Liver (tissue), 3 donors: ENCODE measurements around the gene SCAI.

Experiments used
- EGR1 ChIP-seq, 2 donors: IDR thresholded peaks; 2 replicates each; pipeline ENCODE4 v1.6.1; 2016 to 2018; ENCODE audit warnings: antibody characterized with exemption in 2 of 2, low read depth in 2 of 2
- HNF4A ChIP-seq, 2 donors: conservative IDR thresholded peaks; 2 replicates each; pipeline ENCODE4 v1.6.1; 2016; ENCODE audit warnings: antibody characterized with exemption in 2 of 2, mild to moderate bottlenecking in 2 of 2
- HNF4G ChIP-seq: IDR thresholded peaks from 2 replicates; pipeline ENCODE4 v1.6.1; 2016; ENCODE audit warnings: antibody characterized with exemption
- MAX ChIP-seq: IDR thresholded peaks from 2 replicates; pipeline ENCODE4 v1.6.1; 2016; ENCODE audit warnings: antibody characterized with exemption
- REST ChIP-seq: IDR thresholded peaks from 2 replicates; pipeline ENCODE4 v1.6.1; 2016; ENCODE audit warnings: antibody characterized with exemption, mild to moderate bottlenecking
- SP1 ChIP-seq: IDR thresholded peaks from 2 replicates; pipeline ENCODE4 v1.6.1; 2018; ENCODE audit warnings: antibody characterized with exemption, mild to moderate bottlenecking
- TAF1 ChIP-seq: conservative IDR thresholded peaks from 2 replicates; pipeline ENCODE4 v1.6.1; 2016; ENCODE audit warnings: antibody characterized with exemption, mild to moderate bottlenecking
- YY1 ChIP-seq: IDR thresholded peaks from 2 replicates; pipeline ENCODE4 v1.6.1; 2016; ENCODE audit warnings: antibody characterized with exemption, mild to moderate bottlenecking
- ZBTB33 ChIP-seq: IDR thresholded peaks from 2 replicates; pipeline ENCODE4 v1.6.1; 2016; ENCODE audit warnings: antibody characterized with exemption
- TF ChIP-seq, protein P1 (sequence below): fragments of 150-350 bp; IDR thresholded peaks from 2 replicates; pipeline ENCODE4 v1.5.1; 2017; ENCODE audit warnings: improper control_type of control experiment, low read depth, low read length; ENCODE audit not compliant: missing input control
- donor health status: healthy.
- donor health status: healthy.

DNA sequence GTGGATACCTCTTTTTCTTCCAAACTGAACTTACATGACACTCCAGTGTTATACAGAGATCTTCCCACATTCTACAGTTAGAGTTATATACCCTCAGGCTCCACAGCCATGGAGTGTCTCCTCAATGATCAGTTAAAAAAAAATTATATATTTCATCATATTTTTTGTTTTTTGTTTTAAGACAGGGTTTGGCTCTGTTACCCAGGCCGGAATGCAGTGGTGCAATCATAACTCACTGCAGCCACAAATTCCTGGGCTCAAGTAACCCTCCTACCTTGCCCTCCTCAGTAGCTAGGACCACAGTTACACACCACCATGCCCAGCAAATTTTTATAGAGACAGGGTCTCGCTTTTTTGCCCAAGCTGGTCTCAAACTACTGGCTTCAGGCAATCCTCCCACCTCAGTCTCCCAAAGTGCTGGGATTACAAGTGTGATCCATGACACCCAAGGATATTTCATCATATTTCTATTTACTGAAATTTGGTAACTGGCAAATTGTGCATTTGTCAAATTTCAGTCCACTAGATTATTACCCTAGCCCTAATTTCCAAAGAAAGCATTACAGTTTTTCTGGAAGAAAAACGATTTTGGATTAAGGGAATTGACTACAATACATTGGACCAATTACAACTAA is 18.1 kb upstream of the SCAI start:
- TF ChIP-seq REST (no peak), TAF1 (no peak), MAX (no peak), EGR1 (IDR thresholded peaks at IDR 0.05; ENCODE audit: low read depth in 2 of 2) (no peak), SP1 (no peak), HNF4G (no peak), HNF4A (conservative IDR thresholded peaks at IDR 0.05) (no peak), ZBTB33 (no peak), YY1 (no peak)
- TF ChIP-seq, protein P1, sequence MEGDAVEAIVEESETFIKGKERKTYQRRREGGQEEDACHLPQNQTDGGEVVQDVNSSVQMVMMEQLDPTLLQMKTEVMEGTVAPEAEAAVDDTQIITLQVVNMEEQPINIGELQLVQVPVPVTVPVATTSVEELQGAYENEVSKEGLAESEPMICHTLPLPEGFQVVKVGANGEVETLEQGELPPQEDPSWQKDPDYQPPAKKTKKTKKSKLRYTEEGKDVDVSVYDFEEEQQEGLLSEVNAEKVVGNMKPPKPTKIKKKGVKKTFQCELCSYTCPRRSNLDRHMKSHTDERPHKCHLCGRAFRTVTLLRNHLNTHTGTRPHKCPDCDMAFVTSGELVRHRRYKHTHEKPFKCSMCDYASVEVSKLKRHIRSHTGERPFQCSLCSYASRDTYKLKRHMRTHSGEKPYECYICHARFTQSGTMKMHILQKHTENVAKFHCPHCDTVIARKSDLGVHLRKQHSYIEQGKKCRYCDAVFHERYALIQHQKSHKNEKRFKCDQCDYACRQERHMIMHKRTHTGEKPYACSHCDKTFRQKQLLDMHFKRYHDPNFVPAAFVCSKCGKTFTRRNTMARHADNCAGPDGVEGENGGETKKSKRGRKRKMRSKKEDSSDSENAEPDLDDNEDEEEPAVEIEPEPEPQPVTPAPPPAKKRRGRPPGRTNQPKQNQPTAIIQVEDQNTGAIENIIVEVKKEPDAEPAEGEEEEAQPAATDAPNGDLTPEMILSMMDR: no peak
